Endothelial cell (in vitro differentiated cells): Measurements from ENCODE around the gene NMT2. TPM values are rescaled to one million over a fixed set of nuclear protein-coding genes. Genes with fewer than 3 reads are reported as not detected.

Experiments
- DNase-seq: peaks from one replicate; pipeline ENCODE4 v3.0.0; 2021; ENCODE audit warnings: low spot score
- H3K27ac Mint-ChIP-seq: one replicate; pipeline ENCODE4 v1.8.0; 2021; ENCODE audit warnings: mixed read lengths, inconsistent platforms; ENCODE audit not compliant: unreplicated experiment
- H3K27me3 Mint-ChIP-seq: one replicate; pipeline ENCODE4 v1.8.0; 2021; ENCODE audit warnings: mild to moderate bottlenecking, moderate library complexity, mixed read lengths, inconsistent platforms; ENCODE audit not compliant: unreplicated experiment
- H3K36me3 Mint-ChIP-seq: one replicate; pipeline ENCODE4 v1.8.0; 2021; ENCODE audit warnings: mild to moderate bottlenecking, low read depth, mixed read lengths, inconsistent platforms; ENCODE audit not compliant: unreplicated experiment
- H3K4me1 Mint-ChIP-seq: one replicate; pipeline ENCODE4 v1.8.0; 2021; ENCODE audit warnings: mild to moderate bottlenecking, mixed read lengths, inconsistent platforms; ENCODE audit not compliant: unreplicated experiment
- H3K4me3 Mint-ChIP-seq: one replicate; pipeline ENCODE4 v1.8.0; 2021; ENCODE audit warnings: mild to moderate bottlenecking, mixed read lengths, inconsistent platforms; ENCODE audit not compliant: unreplicated experiment
- H3K9me3 Mint-ChIP-seq: one replicate; pipeline ENCODE4 v1.8.0; 2021; ENCODE audit warnings: mixed read lengths, inconsistent platforms; ENCODE audit not compliant: unreplicated experiment
- total RNA-seq: library from RNA; stranded (reverse); fragmentation: NEBNext Ultra II Directional; extraction: Animal tissue kit (Norgen Biotek cat#: 25700); gene quantifications from one replicate; pipeline ENCODE4 v1.2.1, GENCODE V29; 2021; ENCODE audit not compliant: unreplicated experiment
- TF ChIP-seq, protein P1 (sequence below): fragments of 200-600 bp; sonication (generic); IDR thresholded peaks from one replicate; pipeline ENCODE4 v1.5.0; 2021; ENCODE audit warnings: antibody characterized with exemption; ENCODE audit not compliant: unreplicated experiment

NMT2 gene
- total RNA-seq, 1 donor from 2014 or later = 7.4 TPM

DNA sequence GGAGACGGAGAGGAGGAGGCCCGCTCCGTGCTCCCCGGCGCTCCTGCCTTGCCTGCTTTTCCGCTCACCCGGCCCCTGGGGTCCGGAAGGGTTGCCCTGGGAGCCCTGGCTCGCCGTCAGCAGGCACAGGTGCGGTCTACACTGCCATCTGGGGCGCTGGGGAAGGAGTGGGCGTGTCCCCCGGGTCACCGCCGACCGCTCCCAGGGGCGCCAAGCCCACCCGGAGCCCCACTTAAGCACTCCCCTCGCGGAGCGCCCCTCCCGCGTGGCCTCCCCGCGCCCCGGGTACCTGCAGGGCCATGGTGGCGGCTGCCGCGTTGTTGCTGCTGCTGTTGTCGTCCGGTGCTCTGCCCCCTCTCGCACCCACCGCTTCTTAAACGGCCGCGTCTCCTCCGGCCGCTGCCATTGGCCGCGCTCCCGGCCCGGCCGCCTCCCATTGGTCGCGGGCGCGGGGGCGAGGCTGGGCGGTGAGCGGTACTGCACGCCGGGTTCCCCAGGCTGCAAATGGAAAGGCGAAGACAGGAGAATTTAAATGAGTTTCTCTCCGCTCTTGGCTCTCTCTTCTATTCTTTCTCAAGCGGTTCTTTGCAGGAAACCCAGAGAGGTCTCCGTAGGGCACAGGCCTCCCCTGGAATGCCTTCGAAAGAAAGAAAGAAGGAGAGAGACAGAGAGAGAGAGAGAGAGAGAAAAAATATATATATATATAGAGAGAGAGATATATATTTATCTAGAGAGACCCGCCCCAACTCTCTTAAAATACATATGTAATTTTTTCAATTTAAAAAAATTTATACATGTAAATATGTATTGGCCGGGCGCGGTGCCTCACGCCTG is 79.8 kb downstream of the NMT2 start, which contains the start of gene ACBD7:
Gene ACBD7, minus strand, starts transcription at position 349 of the 834 bp plus-strand sequence. Its CDS starts 48 bp downstream, at position 301.
- TF ChIP-seq, protein P1, sequence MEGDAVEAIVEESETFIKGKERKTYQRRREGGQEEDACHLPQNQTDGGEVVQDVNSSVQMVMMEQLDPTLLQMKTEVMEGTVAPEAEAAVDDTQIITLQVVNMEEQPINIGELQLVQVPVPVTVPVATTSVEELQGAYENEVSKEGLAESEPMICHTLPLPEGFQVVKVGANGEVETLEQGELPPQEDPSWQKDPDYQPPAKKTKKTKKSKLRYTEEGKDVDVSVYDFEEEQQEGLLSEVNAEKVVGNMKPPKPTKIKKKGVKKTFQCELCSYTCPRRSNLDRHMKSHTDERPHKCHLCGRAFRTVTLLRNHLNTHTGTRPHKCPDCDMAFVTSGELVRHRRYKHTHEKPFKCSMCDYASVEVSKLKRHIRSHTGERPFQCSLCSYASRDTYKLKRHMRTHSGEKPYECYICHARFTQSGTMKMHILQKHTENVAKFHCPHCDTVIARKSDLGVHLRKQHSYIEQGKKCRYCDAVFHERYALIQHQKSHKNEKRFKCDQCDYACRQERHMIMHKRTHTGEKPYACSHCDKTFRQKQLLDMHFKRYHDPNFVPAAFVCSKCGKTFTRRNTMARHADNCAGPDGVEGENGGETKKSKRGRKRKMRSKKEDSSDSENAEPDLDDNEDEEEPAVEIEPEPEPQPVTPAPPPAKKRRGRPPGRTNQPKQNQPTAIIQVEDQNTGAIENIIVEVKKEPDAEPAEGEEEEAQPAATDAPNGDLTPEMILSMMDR = peak; percentile 29
- H3K27ac Mint-ChIP-seq = no peak within 1 kb of the TSS
- H3K4me1 Mint-ChIP-seq = no peaks in the 10 kb centered on the region
- peak; percentile 87 for DNase-seq
- no peak within 1 kb of the TSS for H3K4me3 Mint-ChIP-seq
- H3K36me3 Mint-ChIP-seq = no peaks in the 10 kb centered on the region
- H3K27me3 Mint-ChIP-seq = peaks cover 3% of the 10 kb centered on the region
- no peaks in the 10 kb centered on the region for H3K9me3 Mint-ChIP-seq

DNA sequence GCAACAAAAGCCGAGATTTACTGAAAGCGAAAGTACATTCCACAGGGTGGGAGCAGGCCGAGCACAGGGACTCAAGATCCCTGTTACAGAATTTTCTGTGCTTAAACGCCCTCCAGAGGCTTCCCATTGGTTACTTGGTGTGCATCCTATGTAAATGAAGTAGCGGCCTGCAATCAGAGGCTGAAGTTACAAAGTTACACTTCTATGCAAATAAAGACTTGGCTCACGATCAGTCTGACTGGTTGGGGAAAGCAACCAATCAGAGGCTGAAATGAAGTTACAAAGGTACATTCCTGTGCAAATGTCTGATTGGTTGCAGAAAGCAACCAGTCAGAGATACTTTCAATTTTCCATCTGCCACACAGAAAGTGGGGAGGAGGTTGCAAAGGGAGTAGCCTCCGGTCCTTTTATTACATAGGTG is 84.0 kb downstream of the NMT2 start:
- H3K4me3 Mint-ChIP-seq = no peak overlapping the region
- TF ChIP-seq, protein P1 = no peak
- no peak for DNase-seq

DNA sequence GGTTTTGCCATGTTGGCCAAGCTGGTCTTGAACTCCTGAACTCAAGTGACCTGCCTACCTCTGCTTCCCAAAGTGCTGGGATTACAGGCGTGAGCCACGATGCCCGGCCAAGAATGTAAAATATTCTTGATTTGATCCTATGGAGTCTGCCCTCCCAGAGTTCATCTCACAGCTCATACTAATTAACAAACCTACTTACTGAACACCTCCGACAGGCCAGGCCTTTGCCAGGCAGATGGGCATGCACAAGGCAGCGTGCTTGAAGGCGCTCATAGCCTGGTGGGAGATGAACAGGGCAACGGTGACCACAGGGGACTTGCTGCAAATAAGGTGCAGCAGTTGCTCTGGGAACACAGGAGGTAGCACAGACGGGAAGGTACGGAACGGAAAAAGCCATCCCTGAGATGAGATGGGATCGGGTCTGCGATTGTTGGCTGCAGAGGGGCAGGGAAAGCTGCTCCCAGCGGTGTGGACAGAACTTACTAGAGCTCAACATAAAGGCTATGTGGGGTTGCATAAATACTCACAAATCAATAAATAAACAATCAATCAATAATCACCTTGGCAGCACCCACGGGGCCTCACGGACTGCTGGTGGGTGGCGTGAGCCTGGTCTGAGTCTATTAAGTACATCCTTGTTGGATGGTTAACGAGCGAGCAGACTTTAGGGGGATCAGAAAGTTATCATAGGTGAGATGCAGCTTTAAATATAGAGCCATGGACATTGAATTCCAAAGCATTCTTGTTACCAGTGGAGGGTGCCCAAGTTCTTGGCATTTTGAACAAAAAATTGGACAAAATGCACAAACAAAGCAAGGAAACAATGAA is 84.6 kb downstream of the NMT2 start:
- no peak for DNase-seq
- H3K4me3 Mint-ChIP-seq = no peak overlapping the region
- no peaks in the 10 kb centered on the region for H3K4me1 Mint-ChIP-seq
- H3K9me3 Mint-ChIP-seq = no peaks in the 10 kb centered on the region
- TF ChIP-seq, protein P1 = no peak
- peaks cover under 1% of the 10 kb centered on the region for H3K27me3 Mint-ChIP-seq
- no peaks in the 10 kb centered on the region for H3K36me3 Mint-ChIP-seq
- H3K27ac Mint-ChIP-seq = no peak overlapping the region

More for the DNA sequence above, 84.0 kb downstream of the NMT2 start:
- no peaks in the 10 kb centered on the region for H3K36me3 Mint-ChIP-seq
- H3K9me3 Mint-ChIP-seq = no peaks in the 10 kb centered on the region
- H3K27me3 Mint-ChIP-seq = peaks cover 1% of the 10 kb centered on the region
- H3K27ac Mint-ChIP-seq = no peak overlapping the region
- H3K4me1 Mint-ChIP-seq = no peaks in the 10 kb centered on the region

DNA sequence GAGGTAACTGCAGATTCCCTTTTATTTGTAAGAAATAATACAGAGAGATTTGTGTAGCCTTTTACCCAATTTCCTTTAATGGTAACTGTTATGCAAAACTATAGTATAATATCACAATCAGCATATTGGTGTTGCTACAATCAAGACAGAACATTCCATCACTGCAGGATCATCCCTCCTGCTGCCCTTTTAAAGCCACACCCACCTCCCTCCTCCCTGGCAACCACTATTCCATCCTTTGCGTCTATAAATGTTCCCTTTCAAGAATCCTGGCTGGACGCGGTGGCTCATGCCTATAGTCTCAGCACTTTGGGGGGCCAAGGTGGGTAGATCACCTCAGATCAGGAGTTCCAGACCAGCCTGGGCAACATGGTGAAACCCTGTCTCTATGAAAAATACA is 93.1 kb downstream of the NMT2 start:
- no peaks in the 10 kb centered on the region for H3K9me3 Mint-ChIP-seq
- no peak overlapping the region for H3K27ac Mint-ChIP-seq
- peaks cover 6% of the 10 kb centered on the region for H3K36me3 Mint-ChIP-seq
- no peak for DNase-seq
- H3K27me3 Mint-ChIP-seq = no peaks in the 10 kb centered on the region
- TF ChIP-seq, protein P1 = no peak
- no peaks in the 10 kb centered on the region for H3K4me1 Mint-ChIP-seq
- no peak overlapping the region for H3K4me3 Mint-ChIP-seq
